Thoracic aorta (tissue), 2 donors: ENCODE measurements around the gene REC114. TPM values are rescaled to one million over a fixed set of nuclear protein-coding genes. Genes with fewer than 3 reads are reported as not detected.
"Not testable (repeated sequence)": the region's sequence is repeated elsewhere in the genome, so short reads cannot be mapped to it uniquely, and the experiment has no call there.

Experiments used
- ATAC-seq: fragments of 150-250 bp; one replicate; pipeline ENCODE4 v1.8.0; 2017; ENCODE audit warnings: low read depth; ENCODE audit not compliant: insufficient number of reproducible peaks, low FRiP score
- DNase-seq: peaks from one replicate; pipeline ENCODE4 v3.0.0-alpha.2; 2020; ENCODE audit warnings: low spot score
- H3K27ac ChIP-seq, 2 donors: fragments of 200-600 bp; sonication (generic); 1 replicate in 1 of 2; 2 replicates in 1 of 2; pipeline ENCODE4 v1.5.1; 2016; ENCODE audit warnings: mild to moderate bottlenecking in 2 of 2, moderate library complexity in 2 of 2
- H3K27me3 ChIP-seq: fragments of 200-600 bp; sonication (generic); replicated peaks from 2 replicates; pipeline ENCODE4 v1.6.0; 2016; ENCODE audit warnings: mild to moderate bottlenecking; ENCODE audit not compliant: insufficient read depth
- H3K36me3 ChIP-seq: fragments of 200-600 bp; sonication (generic); one replicate; pipeline ENCODE4 v1.5.1; 2016
- H3K4me1 ChIP-seq, 2 donors: fragments of 200-600 bp; sonication (generic); 1 replicate in 1 of 2; 2 replicates in 1 of 2; pipeline versions ENCODE4 v1.5.1 to v1.6.0; 2016; ENCODE audit warnings: low read depth in 2 of 2, mild to moderate bottlenecking in 1 of 2; ENCODE audit not compliant: control insufficient read depth in 1 of 2
- H3K4me3 ChIP-seq: fragments of 200-600 bp; sonication (generic); 2 replicates; pipeline ENCODE4 v1.5.1; 2016; ENCODE audit warnings: mild to moderate bottlenecking
- H3K9me3 ChIP-seq: fragments of 200-600 bp; sonication (generic); 2 replicates; pipeline ENCODE4 v1.5.1; 2016
- total RNA-seq, 2 donors: library from RNA; depleted of rRNA; stranded (reverse); fragments of >200 nt; gene quantifications; one replicate each; pipeline versions ENCODE4 v1.1.0 to v1.2.3, GENCODE V29; 2016
- TF ChIP-seq, protein P1 (sequence below): fragments of 200-600 bp; sonication (generic); IDR thresholded peaks from one replicate; pipeline ENCODE4 v1.5.1; 2019; ENCODE audit warnings: antibody characterized with exemption

Gene REC114
- total RNA-seq, 2 donors from 2014 or later: not detected

DNA sequence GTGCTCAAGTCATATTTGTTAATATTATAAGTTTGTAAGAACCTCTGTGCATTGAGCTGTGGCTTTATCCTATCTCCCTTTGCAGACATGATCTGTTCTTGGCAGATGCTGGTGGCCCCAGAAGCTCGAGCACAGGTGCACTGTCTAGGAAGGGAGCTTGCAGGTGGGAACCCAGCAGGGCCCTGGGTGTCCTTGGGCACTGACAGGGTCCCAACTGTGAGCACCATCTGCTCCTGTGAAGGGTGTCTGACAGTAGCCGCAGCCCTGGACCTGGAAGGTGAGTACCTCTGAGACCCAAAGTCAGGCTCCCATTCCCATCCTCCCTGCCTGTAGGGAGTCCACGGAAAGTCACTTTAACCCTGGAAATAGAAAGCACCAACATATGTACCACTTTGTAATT is 2.4 kb upstream of the REC114 start:
- TF ChIP-seq, protein P1, sequence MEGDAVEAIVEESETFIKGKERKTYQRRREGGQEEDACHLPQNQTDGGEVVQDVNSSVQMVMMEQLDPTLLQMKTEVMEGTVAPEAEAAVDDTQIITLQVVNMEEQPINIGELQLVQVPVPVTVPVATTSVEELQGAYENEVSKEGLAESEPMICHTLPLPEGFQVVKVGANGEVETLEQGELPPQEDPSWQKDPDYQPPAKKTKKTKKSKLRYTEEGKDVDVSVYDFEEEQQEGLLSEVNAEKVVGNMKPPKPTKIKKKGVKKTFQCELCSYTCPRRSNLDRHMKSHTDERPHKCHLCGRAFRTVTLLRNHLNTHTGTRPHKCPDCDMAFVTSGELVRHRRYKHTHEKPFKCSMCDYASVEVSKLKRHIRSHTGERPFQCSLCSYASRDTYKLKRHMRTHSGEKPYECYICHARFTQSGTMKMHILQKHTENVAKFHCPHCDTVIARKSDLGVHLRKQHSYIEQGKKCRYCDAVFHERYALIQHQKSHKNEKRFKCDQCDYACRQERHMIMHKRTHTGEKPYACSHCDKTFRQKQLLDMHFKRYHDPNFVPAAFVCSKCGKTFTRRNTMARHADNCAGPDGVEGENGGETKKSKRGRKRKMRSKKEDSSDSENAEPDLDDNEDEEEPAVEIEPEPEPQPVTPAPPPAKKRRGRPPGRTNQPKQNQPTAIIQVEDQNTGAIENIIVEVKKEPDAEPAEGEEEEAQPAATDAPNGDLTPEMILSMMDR: no peak
- Histone ChIP-seq H3K9me3 (peaks cover 3% of the 10 kb centered on the region), H3K27ac (no peak overlapping the region), H3K4me1 (no peaks in the 10 kb centered on the region), H3K4me3 (no peak overlapping the region), H3K27me3 (no peaks in the 10 kb centered on the region), H3K36me3 (no peaks in the 10 kb centered on the region)
- DNase-seq (no peak), ATAC-seq (no peak)

DNA sequence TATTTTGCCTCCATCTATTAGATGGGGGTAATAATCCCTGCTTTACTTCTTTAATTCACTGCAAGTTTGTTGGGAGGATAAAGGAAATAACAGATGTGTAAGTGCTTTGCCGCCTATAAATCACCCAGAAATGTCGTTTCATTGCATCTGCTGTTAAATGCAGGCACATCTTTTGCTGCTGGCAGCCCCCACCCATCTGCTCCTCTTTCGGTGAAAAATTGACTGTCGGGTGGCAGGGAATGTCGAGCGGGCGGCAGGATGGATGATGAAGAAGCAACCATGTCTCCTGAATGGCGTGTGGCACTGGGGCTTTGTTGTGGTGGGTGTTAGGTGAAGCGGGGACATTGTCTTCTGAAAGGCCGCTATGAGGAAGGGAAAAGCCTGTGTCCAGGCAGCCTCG is 543 bp upstream of the REC114 start:
- ATAC-seq (no peak), DNase-seq (no peak)
- TF ChIP-seq, protein P1: no peak
- Histone ChIP-seq H3K9me3 (peaks cover 3% of the 10 kb centered on the region), H3K4me3 (no peak overlapping the region), H3K36me3 (no peaks in the 10 kb centered on the region), H3K27ac (no peak overlapping the region), H3K27me3 (no peaks in the 10 kb centered on the region), H3K4me1 (no peaks in the 10 kb centered on the region)

- H3K4me3 ChIP-seq, H3K4me1 ChIP-seq, H3K36me3 ChIP-seq, H3K27ac ChIP-seq, H3K27me3 ChIP-seq, H3K9me3 ChIP-seq, ATAC-seq, DNase-seq: not testable (repeated sequence)
Observed at GRCh38 chr15:73447471-73447870, 4.5 kb downstream of the REC114 start.

GRCh38 chr15:73448158-73448758 is 5.3 kb downstream of the REC114 start:
- not testable (repeated sequence) for H3K36me3 ChIP-seq, H3K4me3 ChIP-seq, DNase-seq, H3K9me3 ChIP-seq, ATAC-seq, H3K4me1 ChIP-seq, H3K27ac ChIP-seq, H3K27me3 ChIP-seq

DNA sequence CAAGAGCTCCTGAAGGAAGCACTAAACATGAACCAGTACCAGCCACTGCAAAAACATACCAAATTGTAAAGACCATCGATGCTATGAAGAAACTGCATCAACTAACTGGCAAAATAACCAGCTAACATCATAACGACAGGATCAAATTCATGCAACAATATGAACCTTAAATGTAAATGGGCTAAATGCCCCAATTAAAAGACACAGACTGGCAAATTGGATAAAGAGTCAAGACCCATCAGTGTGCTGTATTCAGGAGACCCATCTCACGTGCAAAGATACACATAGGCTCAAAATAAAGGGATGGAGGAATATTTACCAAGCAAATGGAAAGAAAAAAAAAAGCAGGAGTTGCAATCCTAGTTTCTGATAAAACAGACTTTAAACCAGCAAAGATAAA is 7.0 kb downstream of the REC114 start:
- H3K36me3 ChIP-seq, H3K27ac ChIP-seq, H3K9me3 ChIP-seq, ATAC-seq, DNase-seq, H3K27me3 ChIP-seq, H3K4me1 ChIP-seq, H3K4me3 ChIP-seq: not testable (repeated sequence)

DNA sequence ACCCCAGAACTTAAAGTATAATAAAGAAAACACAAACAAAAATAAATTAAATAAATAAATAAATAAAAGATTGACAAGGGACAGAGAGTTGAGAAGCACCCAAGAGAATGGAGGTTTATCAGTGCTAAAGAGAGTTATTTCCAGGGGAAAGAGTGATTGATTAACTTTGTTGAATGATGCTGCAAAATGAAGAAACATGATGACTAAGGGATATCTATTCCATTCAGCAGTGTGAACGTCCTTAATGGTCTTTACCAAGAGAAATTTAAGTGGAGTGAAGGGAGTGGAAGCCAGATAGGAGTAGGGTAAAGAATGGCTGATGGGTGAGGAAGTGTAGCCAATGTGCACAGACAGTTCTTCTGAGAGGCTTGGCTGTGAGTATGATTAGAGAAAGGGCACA is 11.1 kb downstream of the REC114 start:
- Histone ChIP-seq H3K27me3 (no peaks in the 10 kb centered on the region), H3K9me3 (no peaks in the 10 kb centered on the region), H3K4me1 (no peaks in the 10 kb centered on the region), H3K4me3 (no peak overlapping the region), H3K27ac (no peak overlapping the region), H3K36me3 (no peaks in the 10 kb centered on the region)
- ATAC-seq (no peak), DNase-seq (no peak)
- TF ChIP-seq, protein P1: no peak

DNA sequence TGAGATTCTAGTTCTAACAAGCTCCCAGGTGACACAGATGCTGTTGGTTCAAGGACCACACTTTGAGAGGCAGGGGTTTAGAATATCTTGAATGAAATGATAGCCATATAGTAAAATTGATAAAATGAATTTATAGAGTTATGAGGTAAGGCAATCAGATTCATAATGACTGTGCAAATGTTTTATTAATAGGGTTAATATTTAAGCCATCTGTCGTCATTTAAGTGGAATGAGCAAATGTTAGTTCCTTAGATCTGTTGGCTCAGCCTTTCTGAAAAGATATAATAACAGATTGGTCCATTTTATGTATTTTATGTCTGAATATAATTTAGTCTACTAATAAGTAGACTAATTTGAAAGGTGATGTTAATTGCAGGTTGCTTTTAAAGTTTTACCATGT is 12.9 kb downstream of the REC114 start:
- TF ChIP-seq, protein P1: no peak
- Histone ChIP-seq H3K27ac (no peak overlapping the region), H3K9me3 (no peaks in the 10 kb centered on the region), H3K4me3 (no peak overlapping the region), H3K36me3 (no peaks in the 10 kb centered on the region), H3K27me3 (no peaks in the 10 kb centered on the region), H3K4me1 (no peaks in the 10 kb centered on the region)
- ATAC-seq: no peak
- no peak for DNase-seq
